HL-60 (cell line): ENCODE results near the gene USP32.
"Not testable (repeated sequence)": the region's sequence is repeated elsewhere in the genome, so short reads cannot be mapped to it uniquely, and the experiment has no call there.

Source experiments
- GABPA ChIP-seq: IDR thresholded peaks from 2 replicates; pipeline ENCODE4 v1.6.1; 2012; ENCODE audit warnings: low read depth
- POLR2AphosphoS5 ChIP-seq: IDR thresholded peaks from 2 replicates; pipeline ENCODE4 v1.6.1; 2012; ENCODE audit warnings: low read depth
- REST ChIP-seq: IDR thresholded peaks from 2 replicates; pipeline ENCODE4 v1.6.1; 2012; ENCODE audit warnings: low read depth; ENCODE audit not compliant: insufficient replicate concordance
- SPI1 ChIP-seq: IDR thresholded peaks from 2 replicates; pipeline ENCODE4 v1.6.1; 2012; ENCODE audit warnings: low read depth, mild to moderate bottlenecking, borderline replicate concordance
- TF ChIP-seq, protein P1 (sequence below): IDR thresholded peaks from one replicate; pipeline ENCODE4 v1.5.1; 2011; ENCODE audit warnings: low read length, control low read depth, inconsistent platforms; ENCODE audit not compliant: insufficient read depth

DNA sequence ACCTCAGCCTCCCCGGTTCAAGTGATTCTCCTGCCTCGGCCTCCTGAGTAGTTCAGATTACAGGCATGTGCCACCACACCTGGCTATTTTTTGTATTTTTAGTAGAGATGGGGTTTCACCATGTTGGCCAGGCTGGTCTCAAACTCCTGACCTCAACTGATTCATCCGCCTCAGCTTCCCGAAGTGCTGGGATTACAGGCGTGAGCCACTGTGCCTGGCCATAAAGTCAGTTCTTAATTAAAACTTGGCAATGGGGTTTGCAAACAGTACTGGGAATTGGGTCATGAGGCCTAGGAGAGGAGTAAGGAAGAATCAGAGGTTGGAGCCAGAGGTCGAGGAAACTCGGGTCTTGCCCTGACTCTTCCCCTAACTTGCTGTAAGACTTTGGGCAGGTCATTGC lies 38.6 kb upstream of the USP32 start:
- TF ChIP-seq, protein P1, sequence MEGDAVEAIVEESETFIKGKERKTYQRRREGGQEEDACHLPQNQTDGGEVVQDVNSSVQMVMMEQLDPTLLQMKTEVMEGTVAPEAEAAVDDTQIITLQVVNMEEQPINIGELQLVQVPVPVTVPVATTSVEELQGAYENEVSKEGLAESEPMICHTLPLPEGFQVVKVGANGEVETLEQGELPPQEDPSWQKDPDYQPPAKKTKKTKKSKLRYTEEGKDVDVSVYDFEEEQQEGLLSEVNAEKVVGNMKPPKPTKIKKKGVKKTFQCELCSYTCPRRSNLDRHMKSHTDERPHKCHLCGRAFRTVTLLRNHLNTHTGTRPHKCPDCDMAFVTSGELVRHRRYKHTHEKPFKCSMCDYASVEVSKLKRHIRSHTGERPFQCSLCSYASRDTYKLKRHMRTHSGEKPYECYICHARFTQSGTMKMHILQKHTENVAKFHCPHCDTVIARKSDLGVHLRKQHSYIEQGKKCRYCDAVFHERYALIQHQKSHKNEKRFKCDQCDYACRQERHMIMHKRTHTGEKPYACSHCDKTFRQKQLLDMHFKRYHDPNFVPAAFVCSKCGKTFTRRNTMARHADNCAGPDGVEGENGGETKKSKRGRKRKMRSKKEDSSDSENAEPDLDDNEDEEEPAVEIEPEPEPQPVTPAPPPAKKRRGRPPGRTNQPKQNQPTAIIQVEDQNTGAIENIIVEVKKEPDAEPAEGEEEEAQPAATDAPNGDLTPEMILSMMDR: not testable (repeated sequence)
- TF ChIP-seq POLR2AphosphoS5, REST, GABPA, SPI1: not testable (repeated sequence)
